GM12874 (cell line): Measurements from ENCODE around the gene IGSF9B.

Experiments
- TF ChIP-seq, protein P1 (sequence below): IDR thresholded peaks from 2 replicates; pipeline ENCODE4 v1.5.1; 2011; ENCODE audit warnings: low read depth, mild to moderate bottlenecking, control low read depth, low read length, moderate library complexity; ENCODE audit not compliant: insufficient read depth

Gene IGSF9B

GRCh38 chr11:133981156-133981555 is 24.4 kb upstream of the IGSF9B start:
- TF ChIP-seq, protein P1, sequence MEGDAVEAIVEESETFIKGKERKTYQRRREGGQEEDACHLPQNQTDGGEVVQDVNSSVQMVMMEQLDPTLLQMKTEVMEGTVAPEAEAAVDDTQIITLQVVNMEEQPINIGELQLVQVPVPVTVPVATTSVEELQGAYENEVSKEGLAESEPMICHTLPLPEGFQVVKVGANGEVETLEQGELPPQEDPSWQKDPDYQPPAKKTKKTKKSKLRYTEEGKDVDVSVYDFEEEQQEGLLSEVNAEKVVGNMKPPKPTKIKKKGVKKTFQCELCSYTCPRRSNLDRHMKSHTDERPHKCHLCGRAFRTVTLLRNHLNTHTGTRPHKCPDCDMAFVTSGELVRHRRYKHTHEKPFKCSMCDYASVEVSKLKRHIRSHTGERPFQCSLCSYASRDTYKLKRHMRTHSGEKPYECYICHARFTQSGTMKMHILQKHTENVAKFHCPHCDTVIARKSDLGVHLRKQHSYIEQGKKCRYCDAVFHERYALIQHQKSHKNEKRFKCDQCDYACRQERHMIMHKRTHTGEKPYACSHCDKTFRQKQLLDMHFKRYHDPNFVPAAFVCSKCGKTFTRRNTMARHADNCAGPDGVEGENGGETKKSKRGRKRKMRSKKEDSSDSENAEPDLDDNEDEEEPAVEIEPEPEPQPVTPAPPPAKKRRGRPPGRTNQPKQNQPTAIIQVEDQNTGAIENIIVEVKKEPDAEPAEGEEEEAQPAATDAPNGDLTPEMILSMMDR, result no peak

GRCh38 chr11:133980665-133981064 is 23.9 kb upstream of the IGSF9B start:
- TF ChIP-seq, protein P1, result no peak

GRCh38 chr11:133978794-133979193 is 22.0 kb upstream of the IGSF9B start:
- TF ChIP-seq, protein P1, result no peak

- TF ChIP-seq, protein P1, result no peak
Observed at GRCh38 chr11:133977067-133977677, 20.4 kb upstream of the IGSF9B start.

DNA sequence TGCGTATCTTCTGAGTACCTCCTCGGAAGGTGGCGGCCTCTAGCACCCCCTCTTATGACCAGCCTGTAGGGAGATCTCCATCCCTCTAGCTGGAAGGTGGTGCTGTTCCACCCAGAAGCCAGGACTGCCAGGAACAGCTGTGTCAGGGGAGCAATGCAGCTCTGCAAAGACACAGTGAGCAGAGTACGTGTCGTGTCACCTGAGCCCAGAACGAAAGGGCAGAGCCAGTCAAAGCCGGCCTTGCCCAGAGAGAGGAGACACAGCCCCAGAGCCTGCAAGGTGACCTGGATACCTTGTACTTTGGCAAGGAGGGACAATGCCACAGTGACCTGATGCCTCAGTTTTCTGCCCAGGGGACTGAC is 18.7 kb upstream of the IGSF9B start:
- TF ChIP-seq, protein P1, result no peak

DNA sequence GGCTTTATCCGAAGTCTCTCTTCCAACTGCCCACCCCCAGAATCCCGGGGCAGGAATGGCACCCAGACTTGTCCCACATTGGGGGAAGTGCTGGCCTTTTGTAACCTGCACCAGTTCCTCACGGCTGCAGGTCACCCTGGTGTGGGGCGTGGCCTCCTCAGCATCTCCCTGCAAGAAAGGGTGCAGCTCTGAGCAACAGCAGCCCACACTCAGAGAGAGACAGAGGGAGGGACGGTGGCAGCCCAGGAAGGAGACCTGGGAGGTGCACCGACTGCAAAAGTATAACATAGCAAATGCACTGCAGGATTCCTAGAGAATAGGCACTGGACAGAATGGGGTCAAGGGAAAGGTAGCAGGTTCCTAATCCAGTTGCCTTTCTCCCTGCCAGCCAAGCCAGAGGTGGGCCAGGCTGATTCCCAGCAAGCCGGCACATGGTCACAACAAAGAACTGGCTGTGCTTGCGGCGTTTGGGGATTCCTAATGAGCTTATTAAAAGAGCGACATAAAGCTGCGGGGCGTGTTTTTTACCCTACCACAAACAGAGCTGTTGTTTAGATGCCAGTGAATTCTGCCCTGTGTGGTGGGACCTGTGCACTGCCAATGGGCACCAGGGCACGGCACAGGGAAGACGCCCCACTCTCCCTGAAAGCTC is 18.2 kb upstream of the IGSF9B start:
- TF ChIP-seq, protein P1, result no peak

DNA sequence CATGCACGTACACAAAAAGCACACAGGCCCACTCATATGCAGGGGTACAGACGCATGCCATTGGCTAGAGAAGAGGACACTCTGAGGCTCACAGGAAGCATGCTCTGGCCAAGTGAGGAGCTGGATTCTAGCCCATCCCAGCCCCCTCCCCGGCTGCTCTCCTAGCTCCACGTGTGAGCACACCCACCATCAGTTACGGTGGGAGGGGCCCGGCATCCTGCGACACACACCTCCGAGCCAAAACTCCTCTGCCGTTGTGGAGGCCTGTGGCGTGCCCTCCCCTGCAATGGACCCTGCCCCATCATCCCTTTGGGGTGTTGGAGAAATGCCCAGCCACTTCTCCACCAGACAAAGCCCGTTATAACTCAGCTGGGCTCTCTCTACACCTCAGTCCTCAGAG is 15.1 kb upstream of the IGSF9B start:
- TF ChIP-seq, protein P1, result no peak
